GM19438 (cell line): Measurements from ENCODE around the gene TOR3A.

ENCODE experiments used
- ATAC-seq: cut with Tn5 transposase; IDR thresholded peaks from one replicate; pipeline ENCODE4 v1.9.1; 2021; ENCODE audit warnings: low read depth; ENCODE audit not compliant: unreplicated experiment

The TOR3A gene

GRCh38 chr1:179142889-179143299, 61.0 kb downstream of the TOR3A start:
- ATAC-seq, result no peak

- ATAC-seq, result no peak
Observed at GRCh38 chr1:179143322-179143721, 61.5 kb downstream of the TOR3A start.

- no peak for ATAC-seq
Observed at GRCh38 chr1:179144626-179145025, 62.8 kb downstream of the TOR3A start.

GRCh38 chr1:179145521-179145920, 63.7 kb downstream of the TOR3A start:
- ATAC-seq, result no peak
